K562 (cell line): ENCODE results near the gene TUT7.

ENCODE experiments used
- ATF7 ChIP-seq: fragments of 450-650 bp; IDR thresholded peaks from 2 replicates; pipeline ENCODE4 v1.7.1; 2014; ENCODE audit warnings: mild to moderate bottlenecking, moderate library complexity
- ELK1 ChIP-seq: sonication (generic); formaldehyde crosslinking; IDR thresholded peaks from 2 replicates; pipeline ENCODE4 v1.8.1; 2022; ENCODE audit warnings: missing genetic modification reagents
- TAF1 ChIP-seq: IDR thresholded peaks from 2 replicates; pipeline ENCODE4 v1.6.1; 2011; ENCODE audit warnings: mild to moderate bottlenecking, low read length, moderate library complexity; ENCODE audit not compliant: insufficient read depth, control insufficient read depth, severe bottlenecking; ENCODE audit errors: extremely low read depth
- XRCC4 ChIP-seq: IDR thresholded peaks from one replicate; pipeline ENCODE4 v1.6.1; 2011; ENCODE audit not compliant: insufficient read depth, insufficient read length; ENCODE audit errors: extremely low read depth
- ZNF639 ChIP-seq, 2 experiments: fragments of 200-800 bp in 1 of 2; sonication (Bioruptor generic) in 1 of 2; sonication (generic) in 1 of 2; formaldehyde crosslinking in 1 of 2; IDR thresholded peaks in 1 of 2; conservative IDR thresholded peaks in 1 of 2; 2 replicates each; pipeline versions ENCODE4 v1.5.0 to v1.6.1; 2016 to 2020; ENCODE audit warnings: missing compliant biosample characterization in 1 of 2, missing genetic modification characterization in 1 of 2, missing genetic modification reagents in 1 of 2

- no peak for TF ChIP-seq TAF1
- TF ChIP-seq ATF7, result no peak
- no peak for TF ChIP-seq XRCC4
- TF ChIP-seq ELK1 (CRISPR knock-in tag), result no peak
- no peak for TF ChIP-seq ZNF639 (CRISPR knock-in tag; conservative IDR thresholded peaks at IDR 0.05 in 1 of 2, IDR thresholded peaks at IDR 0.05 in 1 of 2)
These were observed 3.0 kb upstream of the TUT7 start for GRCh38 chr9:86356871-86357866.
